GM21360 (cell line): Measurements from ENCODE around the gene ALDH1L1.

Source experiments
- ATAC-seq: cut with Tn5 transposase; IDR thresholded peaks from one replicate; pipeline ENCODE4 v1.9.1; 2021; ENCODE audit warnings: mild to moderate bottlenecking, moderate library complexity; ENCODE audit not compliant: unreplicated experiment

ALDH1L1 gene

GRCh38 chr3:126124148-126124868, 56.1 kb downstream of the ALDH1L1 start:
- ATAC-seq = no peak

GRCh38 chr3:126121632-126122031, 58.8 kb downstream of the ALDH1L1 start:
- no peak for ATAC-seq

GRCh38 chr3:126121074-126121473, 59.3 kb downstream of the ALDH1L1 start:
- ATAC-seq = no peak

DNA sequence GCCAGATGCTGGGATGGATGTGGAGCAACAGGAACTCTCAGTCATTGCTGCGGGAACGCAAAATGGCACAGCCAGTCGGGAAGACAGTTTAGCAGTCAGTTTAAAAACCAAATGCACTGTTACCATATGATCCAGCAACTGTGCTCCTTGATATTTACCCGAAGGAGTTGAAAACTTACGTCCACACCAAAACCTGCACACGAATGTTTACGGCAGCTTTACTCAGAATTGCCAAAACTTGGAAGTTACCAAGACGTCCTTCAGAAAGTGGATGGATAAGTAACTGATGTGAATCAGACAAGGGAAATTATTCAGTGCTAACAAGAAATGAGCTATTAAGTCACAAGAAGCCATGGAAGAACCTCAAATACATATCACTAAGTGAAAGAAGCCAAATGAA, 60.4 kb downstream of the ALDH1L1 start:
- no peak for ATAC-seq

DNA sequence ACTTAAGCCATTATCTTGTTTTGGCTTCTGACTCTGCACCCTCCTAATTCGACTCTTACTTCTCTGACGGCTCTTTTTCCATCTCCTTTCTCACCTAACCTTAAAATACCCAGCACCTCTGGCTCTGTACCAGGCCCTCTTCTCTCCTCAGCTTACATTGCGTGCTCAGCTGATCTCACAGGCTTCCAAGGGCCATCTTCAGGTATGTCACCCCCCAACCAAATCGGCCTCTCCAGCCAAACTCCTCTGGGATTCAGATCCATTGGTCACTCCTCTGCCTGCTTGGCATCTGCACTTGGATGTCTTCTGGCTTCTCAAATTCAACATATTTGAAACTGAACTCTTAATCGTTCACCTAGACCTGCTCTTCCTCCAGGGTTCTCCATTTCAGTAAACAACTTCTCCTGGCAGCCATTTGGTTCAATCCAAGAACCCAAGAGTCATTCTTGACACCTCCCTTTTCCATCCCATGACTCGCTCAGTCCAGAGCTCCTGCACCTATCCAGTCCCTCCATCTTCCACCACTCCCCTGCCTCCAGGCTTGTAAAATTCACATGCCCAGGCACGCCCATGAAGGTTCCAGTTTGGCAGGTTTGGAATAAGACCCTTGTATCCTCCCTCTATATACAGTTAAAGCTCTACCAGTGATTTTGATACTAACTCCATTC, 61.2 kb downstream of the ALDH1L1 start:
- ATAC-seq = no peak

GRCh38 chr3:126118591-126118990, 61.8 kb downstream of the ALDH1L1 start:
- no peak for ATAC-seq

DNA sequence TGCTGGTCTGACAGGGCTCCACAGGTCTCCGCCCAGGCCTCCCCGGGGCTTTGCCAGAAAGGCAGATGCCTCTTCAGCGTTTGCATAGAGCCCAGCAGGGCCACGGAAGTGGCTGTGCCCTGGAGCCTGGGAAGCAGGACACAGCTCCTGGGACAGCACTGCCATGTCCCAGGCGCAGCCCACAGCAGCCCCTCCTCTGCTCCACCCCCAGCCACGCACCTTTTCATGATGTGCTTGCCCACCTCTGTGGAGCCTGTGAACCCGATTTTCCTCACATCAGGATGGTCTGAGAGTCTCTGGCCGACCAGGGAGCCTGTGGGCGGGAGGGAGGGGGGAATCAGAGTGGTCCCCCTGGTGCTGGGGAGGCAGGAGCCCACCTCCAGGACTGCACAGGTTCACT, 62.6 kb downstream of the ALDH1L1 start:
- no peak for ATAC-seq

- ATAC-seq = no peak
These were observed 63.2 kb downstream of the ALDH1L1 start for GRCh38 chr3:126117212-126117611.

DNA sequence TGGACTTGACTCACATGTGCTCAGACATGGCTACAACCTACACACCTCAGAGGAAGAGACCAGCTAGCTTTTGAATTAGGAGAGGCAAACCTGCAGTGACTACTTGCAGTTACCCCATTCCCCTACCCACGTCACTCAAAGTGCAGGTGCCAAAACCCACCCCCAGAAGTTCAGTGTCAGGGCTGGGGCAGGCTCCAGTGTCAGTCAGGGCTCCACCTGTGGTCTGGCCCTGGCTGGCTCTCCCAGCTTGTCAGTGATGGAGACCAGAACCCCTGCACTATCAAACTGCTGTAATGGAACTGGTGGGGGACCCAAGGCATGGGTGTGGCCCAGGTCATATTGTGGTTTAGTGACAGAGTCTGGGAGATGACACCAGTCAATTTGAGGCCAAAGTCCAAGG, 63.9 kb downstream of the ALDH1L1 start:
- ATAC-seq = no peak

GRCh38 chr3:126114443-126115386, 65.7 kb downstream of the ALDH1L1 start:
- ATAC-seq = no peak

GRCh38 chr3:126113733-126114442, 66.5 kb downstream of the ALDH1L1 start:
- no peak for ATAC-seq

DNA sequence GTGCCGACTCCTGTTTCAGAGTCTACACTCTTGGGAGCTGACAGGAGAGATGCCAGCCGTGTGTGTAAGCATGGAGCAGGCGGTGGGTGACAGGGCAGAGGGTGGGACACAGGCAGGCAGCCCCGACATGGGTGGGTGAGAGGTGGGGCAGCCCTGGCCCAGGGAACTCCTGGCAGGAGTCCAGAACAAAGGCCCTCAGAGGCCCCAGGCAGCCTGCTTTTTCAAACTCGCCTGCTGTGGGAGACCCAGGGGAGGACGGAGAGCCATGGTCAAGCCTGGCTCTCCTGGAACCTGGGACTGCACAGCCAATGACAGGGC, 67.2 kb downstream of the ALDH1L1 start:
- no peak for ATAC-seq

GRCh38 chr3:126112531-126113237, 67.7 kb downstream of the ALDH1L1 start:
- ATAC-seq = no peak

DNA sequence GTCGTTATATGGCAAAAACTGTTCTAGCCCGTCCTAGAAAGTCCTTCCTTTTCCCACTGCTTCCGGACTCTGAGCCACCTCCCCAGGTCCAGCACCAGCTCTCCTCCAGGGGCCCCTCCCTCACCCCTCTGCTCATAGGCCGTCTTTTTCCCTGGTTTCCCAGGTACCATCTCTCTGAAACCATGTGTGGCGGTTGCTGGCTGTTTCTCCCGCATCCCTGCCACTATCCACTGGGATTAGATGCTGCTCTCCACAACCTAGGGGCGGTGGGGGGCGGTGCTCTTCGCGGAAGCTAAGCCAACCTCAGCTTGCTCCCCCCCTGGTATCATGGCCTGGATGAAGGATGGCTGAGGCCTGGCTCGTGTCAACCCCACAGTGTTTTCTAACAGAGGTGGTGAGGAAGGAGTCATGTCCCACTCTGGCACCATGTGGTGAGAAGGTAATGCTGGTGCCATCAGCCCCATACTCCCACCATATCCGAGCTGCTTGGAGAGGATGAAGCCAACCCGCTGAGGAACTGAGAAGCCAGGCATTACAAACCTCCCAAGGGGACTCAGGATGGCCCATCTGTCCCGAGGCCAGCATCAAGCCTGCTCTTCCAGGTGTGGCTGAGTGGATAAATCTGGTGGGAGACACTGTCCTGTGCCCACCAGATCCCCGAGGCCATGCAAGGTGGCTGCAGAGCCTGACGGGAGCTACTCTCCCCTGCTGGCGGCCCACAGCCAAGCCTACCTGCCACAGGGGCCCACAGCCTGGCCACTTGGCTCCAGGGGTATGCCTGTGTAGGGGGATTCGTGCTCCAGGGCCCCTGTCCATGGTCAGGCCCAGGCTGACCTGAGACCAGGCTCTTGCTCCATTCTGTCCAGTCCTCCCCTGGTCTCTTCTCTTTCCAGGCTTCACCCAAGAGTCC, 68.6 kb downstream of the ALDH1L1 start:
- ATAC-seq = no peak

GRCh38 chr3:126111126-126111551, 69.2 kb downstream of the ALDH1L1 start:
- no peak for ATAC-seq

GRCh38 chr3:126110431-126111125, 69.8 kb downstream of the ALDH1L1 start:
- ATAC-seq = no peak

GRCh38 chr3:126109880-126110235, 70.5 kb downstream of the ALDH1L1 start:
- no peak for ATAC-seq

GRCh38 chr3:126109146-126109879, 71.1 kb downstream of the ALDH1L1 start:
- no peak for ATAC-seq
